ENCODE results near the gene UBAC2.

Gene UBAC2, protein sequence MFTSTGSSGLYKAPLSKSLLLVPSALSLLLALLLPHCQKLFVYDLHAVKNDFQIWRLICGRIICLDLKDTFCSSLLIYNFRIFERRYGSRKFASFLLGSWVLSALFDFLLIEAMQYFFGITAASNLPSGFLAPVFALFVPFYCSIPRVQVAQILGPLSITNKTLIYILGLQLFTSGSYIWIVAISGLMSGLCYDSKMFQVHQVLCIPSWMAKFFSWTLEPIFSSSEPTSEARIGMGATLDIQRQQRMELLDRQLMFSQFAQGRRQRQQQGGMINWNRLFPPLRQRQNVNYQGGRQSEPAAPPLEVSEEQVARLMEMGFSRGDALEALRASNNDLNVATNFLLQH

GRCh38 chr13:99200432-99201167 lies at the start of gene UBAC2:
TSS of gene UBAC2 (plus strand) at chr13:99200854. CDS start at chr13:99200909, 55 bp downstream.
- peak within 1 kb of the TSS; percentile 95 for H3K27ac ChIP-seq
- TF ChIP-seq CTCF (conservative IDR thresholded peaks at IDR 0.05) (no peak), ZFX (IDR thresholded peaks at IDR 0.05) (peak; percentile 21; the same call in 1 of the 2 replicates)

GRCh38 chr13:99151516-99151915 lies 49.1 kb upstream of the UBAC2 start:
- TF ChIP-seq ZFX (IDR thresholded peaks at IDR 0.05) (no peak), CTCF (conservative IDR thresholded peaks at IDR 0.05) (no peak)
- no peak overlapping the region for H3K27ac ChIP-seq

DNA sequence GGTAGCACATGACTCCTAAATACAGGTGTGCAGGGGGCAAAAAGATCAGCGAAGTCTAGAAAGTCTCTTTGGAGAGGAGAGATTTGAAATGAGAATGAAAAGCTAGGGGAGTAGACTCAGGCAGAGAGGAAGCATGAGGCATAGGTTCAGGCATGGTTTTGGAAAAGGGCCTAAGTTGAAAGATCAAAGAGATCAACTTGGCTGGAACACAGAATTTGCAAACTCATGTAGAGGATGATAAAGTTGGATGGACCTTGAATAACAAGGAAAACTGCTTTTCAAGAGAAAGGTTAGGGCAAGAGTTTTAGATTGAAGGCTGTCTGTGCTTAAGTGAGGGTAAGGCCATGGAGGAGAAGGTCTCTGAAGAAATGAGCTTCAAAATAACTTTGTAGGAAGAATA lies 47.4 kb upstream of the UBAC2 start:
- TF ChIP-seq ZFX (IDR thresholded peaks at IDR 0.05) (no peak), CTCF (conservative IDR thresholded peaks at IDR 0.05) (no peak)
- no peak overlapping the region for H3K27ac ChIP-seq

- no peak overlapping the region for H3K27ac ChIP-seq
- TF ChIP-seq CTCF (conservative IDR thresholded peaks at IDR 0.05) (no peak), ZFX (IDR thresholded peaks at IDR 0.05) (no peak)
Observed at GRCh38 chr13:99154064-99154463, 46.6 kb upstream of the UBAC2 start.

DNA sequence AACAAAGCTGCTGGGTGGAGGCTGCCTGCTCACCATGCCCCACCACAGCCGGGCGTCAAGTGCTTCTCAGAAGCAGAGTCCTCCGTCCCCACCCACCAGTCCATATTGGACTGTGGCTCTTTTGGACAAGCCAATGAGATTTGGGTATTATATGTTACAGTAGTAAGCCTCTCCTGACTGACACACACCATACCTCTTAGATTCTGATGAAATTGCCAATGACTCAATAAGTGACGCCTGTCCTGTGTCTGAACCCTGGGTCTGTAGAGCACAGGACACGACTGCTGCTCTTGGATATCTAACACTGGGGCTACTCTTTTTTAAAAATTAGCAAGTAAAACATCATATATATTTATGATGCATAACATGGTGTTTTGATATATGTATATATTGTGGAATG lies 44.8 kb upstream of the UBAC2 start:
- no peak for TF ChIP-seq CTCF (conservative IDR thresholded peaks at IDR 0.05)
- TF ChIP-seq ZFX (IDR thresholded peaks at IDR 0.05) = no peak
- H3K27ac ChIP-seq = no peak overlapping the region

DNA sequence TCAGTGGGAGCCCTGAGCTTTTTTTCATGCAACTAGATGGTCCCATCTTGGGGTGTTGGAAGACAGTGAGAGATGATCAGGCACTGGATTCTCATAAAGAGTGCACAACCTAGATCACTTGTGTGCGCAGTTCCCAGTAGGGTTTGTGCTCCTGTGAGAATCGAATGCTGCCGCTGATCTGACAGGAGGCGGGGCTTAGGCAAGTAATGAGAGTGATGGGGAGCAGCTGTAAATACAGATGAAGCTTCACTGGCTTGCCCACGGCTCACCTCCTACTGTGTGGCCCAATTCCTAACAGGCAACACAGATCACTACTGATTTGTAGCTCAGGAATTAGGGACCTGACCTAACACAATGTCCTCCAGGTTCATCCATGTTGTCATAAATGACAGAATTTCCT lies 43.6 kb upstream of the UBAC2 start:
- TF ChIP-seq CTCF (conservative IDR thresholded peaks at IDR 0.05) (no peak), ZFX (IDR thresholded peaks at IDR 0.05) (no peak)
- H3K27ac ChIP-seq = no peak overlapping the region

- TF ChIP-seq ZFX (IDR thresholded peaks at IDR 0.05) (no peak), CTCF (conservative IDR thresholded peaks at IDR 0.05) (no peak)
- H3K27ac ChIP-seq = no peak overlapping the region
Observed at GRCh38 chr13:99158846-99159245, 41.8 kb upstream of the UBAC2 start.
